Lower leg skin (tissue), 4 donors: Measurements from ENCODE around the gene ZDHHC14. TPM values are rescaled to one million over a fixed set of nuclear protein-coding genes. Genes with fewer than 3 reads are reported as not detected.

Experiments used
- DNase-seq, 2 donors: peaks; one replicate each; pipeline ENCODE4 v3.0.0-alpha.2; 2019; ENCODE audit warnings: low spot score in 2 of 2
- H3K4me3 ChIP-seq: fragments of 200-600 bp; sonication (generic); 2 replicates; pipeline ENCODE4 v1.5.1; 2017; ENCODE audit warnings: mild to moderate bottlenecking, low read depth; ENCODE audit not compliant: poor library complexity, severe bottlenecking
- CTCF ChIP-seq, 3 donors: fragments of 450-650 bp; IDR thresholded peaks; one replicate each; pipeline ENCODE4 v1.5.1; 2016; ENCODE audit warnings: antibody characterized with exemption in 3 of 3, mild to moderate bottlenecking in 3 of 3, moderate library complexity in 2 of 3
- POLR2A ChIP-seq, 2 donors: fragments of 450-650 bp; IDR thresholded peaks; one replicate each; pipeline ENCODE4 v1.6.1; 2016 to 2017; ENCODE audit warnings: antibody characterized with exemption in 2 of 2, mild to moderate bottlenecking in 1 of 2, moderate library complexity in 1 of 2
- WGBS, 2 donors: methylation state at CpG; one replicate each; pipeline ENCODE4 v1.1.5; 2018; 5-methylcytosine and 5-hydroxymethylcytosine counted together
- intact Hi-C: fragments of 100-400 bp; cut with DNase I; formaldehyde crosslinking; loops from one replicate; pipeline ENCODE4 v1.15.0; 2023; ENCODE audit warnings: low total_unique reads
- total RNA-seq, 4 donors: library from RNA; depleted of rRNA; stranded (reverse); fragments of >200 nt; gene quantifications; one replicate each; pipeline ENCODE4 v1.1.0, GENCODE V29; 2016

The ZDHHC14 gene
- total RNA-seq, 4 donors from 2014 or later, result 4.5 to 8.3 (median 6.1) TPM

GRCh38 chr6:157657754-157658153 is 276.8 kb downstream of the ZDHHC14 start:
- WGBS, 2 donors, result 97 to 98% methylated on average over 5 of the region's 5 CpGs
- intact Hi-C loops, result no loop called here
- no peak for DNase-seq
- TF ChIP-seq POLR2A (IDR thresholded peaks at IDR 0.05), result no peak
- TF ChIP-seq CTCF (IDR thresholded peaks at IDR 0.05), result no peak
- H3K4me3 ChIP-seq, result no peak overlapping the region

DNA sequence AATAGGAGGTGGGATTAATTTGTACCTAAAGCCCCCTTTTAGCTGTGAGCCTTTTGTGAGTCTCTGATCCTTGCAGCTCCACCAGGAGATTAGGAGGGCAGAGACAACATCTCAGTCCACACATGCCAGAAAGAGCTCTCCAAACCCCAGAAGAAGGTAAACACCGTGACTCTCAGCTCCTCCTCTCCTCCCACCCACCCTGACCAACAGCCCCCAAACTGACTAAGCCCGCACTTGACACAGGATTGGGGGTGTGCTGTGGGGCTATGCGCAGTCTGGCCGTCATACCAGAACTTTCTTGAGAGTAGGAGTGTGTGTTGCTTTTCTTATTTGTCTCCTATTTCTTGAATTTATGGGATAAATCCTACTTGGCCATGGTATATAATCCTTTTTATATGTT is 277.3 kb downstream of the ZDHHC14 start:
- TF ChIP-seq CTCF (IDR thresholded peaks at IDR 0.05) (no peak), POLR2A (IDR thresholded peaks at IDR 0.05) (no peak)
- DNase-seq, result peak in 1 of 2 donors; percentile 54
- intact Hi-C loops, result no loop called here
- no peak overlapping the region for H3K4me3 ChIP-seq
- WGBS, 2 donors, result 95 to 97% methylated on average over 4 of the region's 4 CpGs

- no peak for DNase-seq
- 70 to 74% methylated on average over 19 of the region's 19 CpGs for WGBS, 2 donors
- intact Hi-C loops, result no loop called here
- no peak overlapping the region for H3K4me3 ChIP-seq
- no peak for TF ChIP-seq CTCF (IDR thresholded peaks at IDR 0.05)
- no peak for TF ChIP-seq POLR2A (IDR thresholded peaks at IDR 0.05)
Measured at GRCh38 chr6:157659536-157660271, 278.7 kb downstream of the ZDHHC14 start.

DNA sequence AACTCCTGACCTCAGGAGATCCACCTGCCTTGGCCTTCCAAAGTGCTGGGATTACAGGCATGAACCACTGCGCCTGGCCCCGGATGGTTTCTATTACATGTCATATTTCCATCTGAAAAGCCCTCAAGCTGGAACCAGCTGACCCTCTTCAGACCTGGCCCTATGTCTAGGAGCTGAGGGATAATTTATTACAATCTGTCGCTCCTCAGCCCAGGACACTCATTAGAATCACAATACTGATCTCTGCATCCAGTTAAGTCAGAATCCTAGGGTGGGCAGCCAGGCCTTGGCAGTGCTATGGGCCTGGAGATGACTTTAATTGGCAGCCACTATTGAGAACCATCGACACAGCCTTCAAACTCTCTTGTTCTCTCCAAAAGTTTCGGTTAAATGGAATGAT is 279.4 kb downstream of the ZDHHC14 start:
- H3K4me3 ChIP-seq, result no peak overlapping the region
- DNase-seq, result no peak
- WGBS, 2 donors, result 78 to 94% methylated on average over 5 of the region's 5 CpGs
- intact Hi-C loops, result no loop called here
- no peak for TF ChIP-seq CTCF (IDR thresholded peaks at IDR 0.05)
- no peak for TF ChIP-seq POLR2A (IDR thresholded peaks at IDR 0.05)

- 93 to 98% methylated on average over 3 of the region's 3 CpGs for WGBS, 2 donors
Measured at GRCh38 chr6:157661652-157662051, 280.7 kb downstream of the ZDHHC14 start.

More at GRCh38 chr6:157661652-157662051, 280.7 kb downstream of the ZDHHC14 start:
- DNase-seq, result no peak
- TF ChIP-seq CTCF (IDR thresholded peaks at IDR 0.05) (no peak), POLR2A (IDR thresholded peaks at IDR 0.05) (no peak)
- no peak overlapping the region for H3K4me3 ChIP-seq
- intact Hi-C loops, result no loop called here
